H9 (cell line): ENCODE results near the gene C4orf51. TPM values are rescaled to one million over a fixed set of nuclear protein-coding genes. Genes with fewer than 3 reads are reported as not detected.

Experiments
- DNase-seq: peaks from one replicate; pipeline ENCODE4 v3.0.0-alpha.2; 2017
- H2AFZ ChIP-seq: one replicate; pipeline ENCODE4 v1.6.1; 2013; ENCODE audit warnings: mild to moderate bottlenecking, low read length, control low read depth, moderate library complexity
- H2AK5ac ChIP-seq: 2 replicates; pipeline ENCODE4 v1.6.1; 2013; ENCODE audit warnings: low read length, control low read depth, mixed read lengths; ENCODE audit not compliant: insufficient read length
- H2BK120ac ChIP-seq: one replicate; pipeline ENCODE4 v1.6.1; 2013; ENCODE audit warnings: low read depth, mild to moderate bottlenecking, low read length, control low read depth, inconsistent platforms; ENCODE audit not compliant: poor library complexity, severe bottlenecking
- H2BK12ac ChIP-seq: 2 replicates; pipeline ENCODE4 v1.6.1; 2013; ENCODE audit warnings: low read length, control low read depth, mixed read lengths, low read depth; ENCODE audit not compliant: insufficient read length
- H2BK15ac ChIP-seq: 2 replicates; pipeline ENCODE4 v1.6.1; 2013; ENCODE audit warnings: low read depth, low read length, control low read depth
- H2BK20ac ChIP-seq: one replicate; pipeline ENCODE4 v1.6.1; 2013; ENCODE audit warnings: low read depth, mild to moderate bottlenecking, low read length, control low read depth, inconsistent platforms; ENCODE audit not compliant: poor library complexity, severe bottlenecking
- H2BK5ac ChIP-seq: 2 replicates; pipeline ENCODE4 v1.6.1; 2013; ENCODE audit warnings: low read length, control low read depth, mixed read lengths; ENCODE audit not compliant: insufficient read length
- H3K14ac ChIP-seq: 2 replicates; pipeline ENCODE4 v1.6.1; 2013; ENCODE audit warnings: low read length, control low read depth; ENCODE audit not compliant: insufficient read depth
- H3K18ac ChIP-seq: 2 replicates; pipeline ENCODE4 v1.6.1; 2013; ENCODE audit warnings: low read depth, mild to moderate bottlenecking, mixed read lengths, low read length, control low read depth; ENCODE audit not compliant: insufficient read length
- H3K23ac ChIP-seq: 2 replicates; pipeline ENCODE4 v1.6.1; 2013; ENCODE audit warnings: low read length, control low read depth, mixed read lengths, low read depth; ENCODE audit not compliant: insufficient read length
- H3K23me2 ChIP-seq: 2 replicates; pipeline ENCODE4 v1.6.1; 2013; ENCODE audit warnings: low read depth, mild to moderate bottlenecking, mixed read lengths, low read length, control low read depth; ENCODE audit not compliant: insufficient read length, poor library complexity, severe bottlenecking
- H3K27ac ChIP-seq: 2 replicates; pipeline ENCODE4 v1.5.1; 2013; ENCODE audit warnings: low read length, control low read depth, mixed read lengths, low read depth; ENCODE audit not compliant: insufficient read length
- H3K27me3 ChIP-seq: 2 replicates; pipeline ENCODE4 v1.6.1; 2013; ENCODE audit warnings: low read length, control low read depth, inconsistent platforms; ENCODE audit not compliant: insufficient read depth
- H3K4ac ChIP-seq: 2 replicates; pipeline ENCODE4 v1.6.1; 2013; ENCODE audit warnings: low read depth, mild to moderate bottlenecking, control low read depth, inconsistent platforms, low read length, moderate library complexity
- H3K4me1 ChIP-seq: 2 replicates; pipeline ENCODE4 v1.6.1; 2013; ENCODE audit warnings: low read length, control low read depth, inconsistent platforms; ENCODE audit not compliant: insufficient read depth
- H3K4me2 ChIP-seq: 2 replicates; pipeline ENCODE4 v1.6.1; 2013; ENCODE audit warnings: low read length, control low read depth, mixed read lengths; ENCODE audit not compliant: insufficient read length, insufficient read depth
- H3K56ac ChIP-seq: 2 replicates; pipeline ENCODE4 v1.6.1; 2013; ENCODE audit warnings: low read depth, mild to moderate bottlenecking, mixed read lengths, low read length, control low read depth; ENCODE audit not compliant: insufficient read length
- H3K79me1 ChIP-seq: 2 replicates; pipeline ENCODE4 v1.6.1; 2013; ENCODE audit warnings: low read depth, mild to moderate bottlenecking, moderate library complexity, low read length, control low read depth, inconsistent platforms; ENCODE audit not compliant: insufficient read depth, poor library complexity, severe bottlenecking
- H3K79me2 ChIP-seq: 2 replicates; pipeline ENCODE4 v1.6.1; 2013; ENCODE audit warnings: low read length, control low read depth, inconsistent platforms; ENCODE audit not compliant: insufficient read depth
- H3K9ac ChIP-seq: 2 replicates; pipeline ENCODE4 v1.6.1; 2013; ENCODE audit warnings: low read length, control low read depth, mixed read lengths; ENCODE audit not compliant: insufficient read length; ENCODE audit errors: extremely low read depth
- H3K9me3 ChIP-seq: one replicate; pipeline ENCODE4 v1.6.1; 2013; ENCODE audit warnings: low read depth, low read length, inconsistent platforms; ENCODE audit not compliant: control insufficient read depth
- H3T11ph ChIP-seq: one replicate; pipeline ENCODE4 v1.6.1; 2013; ENCODE audit warnings: mild to moderate bottlenecking, low read length, control low read depth, inconsistent platforms
- H4K20me1 ChIP-seq: one replicate; pipeline ENCODE4 v1.6.1; 2013; ENCODE audit not compliant: control insufficient read depth, insufficient read length, insufficient read depth
- H4K5ac ChIP-seq: 2 replicates; pipeline ENCODE4 v1.6.1; 2013; ENCODE audit warnings: low read depth, mild to moderate bottlenecking, mixed read lengths, low read length, control low read depth; ENCODE audit not compliant: insufficient read length
- H4K8ac ChIP-seq: replicated peaks from 2 replicates; pipeline ENCODE4 v1.6.1; 2013; ENCODE audit warnings: low read length, control low read depth, mixed read lengths, low read depth; ENCODE audit not compliant: insufficient read length
- H4K91ac ChIP-seq: 2 replicates; pipeline ENCODE4 v1.6.1; 2013; ENCODE audit warnings: low read depth, mild to moderate bottlenecking, moderate library complexity, mixed read lengths, low read length, control low read depth; ENCODE audit not compliant: insufficient read length
- H3K27ac Mint-ChIP-seq, 3 experiments: 2 replicates in 2 of 3; 3 replicates in 1 of 3; pipeline ENCODE4 v1.8.0; 2020 to 2021; ENCODE audit warnings: mixed read lengths in 3 of 3, mild to moderate bottlenecking in 1 of 3, moderate library complexity in 1 of 3
- H3K27me3 Mint-ChIP-seq: 2 replicates; pipeline ENCODE4 v1.8.0; 2021; ENCODE audit warnings: low read depth, mild to moderate bottlenecking, moderate library complexity, mixed read lengths
- H3K36me3 Mint-ChIP-seq, 3 experiments: 2 replicates in 2 of 3; 3 replicates in 1 of 3; pipeline ENCODE4 v1.8.0; 2020 to 2021; ENCODE audit warnings: low read depth in 3 of 3, mixed read lengths in 3 of 3; ENCODE audit not compliant: insufficient read depth in 1 of 3
- H3K4me1 Mint-ChIP-seq, 2 experiments: 2 replicates each; pipeline ENCODE4 v1.8.0; 2020; ENCODE audit warnings: mixed read lengths in 2 of 2
- H3K4me3 Mint-ChIP-seq, 2 experiments: 2 replicates in 1 of 2; 3 replicates in 1 of 2; pipeline ENCODE4 v1.8.0; 2020 to 2021; ENCODE audit warnings: mild to moderate bottlenecking in 2 of 2, mixed read lengths in 2 of 2, moderate library complexity in 1 of 2
- H3K9me3 Mint-ChIP-seq, 2 experiments: 2 replicates in 1 of 2; 3 replicates in 1 of 2; pipeline ENCODE4 v1.8.0; 2020; ENCODE audit warnings: mild to moderate bottlenecking in 2 of 2, mixed read lengths in 2 of 2, moderate library complexity in 1 of 2
- CTCF ChIP-seq: fragments of 200-600 bp; sonication (generic); conservative IDR thresholded peaks from 3 replicates; pipeline ENCODE4 v1.8.0; 2021; ENCODE audit warnings: antibody characterized with exemption, mild to moderate bottlenecking
- WGBS: extraction: QIAGEN DNeasy Blood & Tissue Kit; methylation state at CpG from one replicate; pipeline ENCODE4 v1.1.7; 2013; ENCODE audit warnings: missing lambda C conversion rate, low lambda C conversion rate, mixed read lengths; ENCODE audit not compliant: insufficient read length; ENCODE audit errors: extremely low coverage; 5-methylcytosine and 5-hydroxymethylcytosine counted together
- total RNA-seq: library from RNA; stranded (reverse); gene quantifications from 2 replicates; pipeline ENCODE4 v1.2.1, GENCODE V29; 2021

The C4orf51 gene
- total RNA-seq, 1 experiment from 2014 or later = 6.0 TPM

DNA sequence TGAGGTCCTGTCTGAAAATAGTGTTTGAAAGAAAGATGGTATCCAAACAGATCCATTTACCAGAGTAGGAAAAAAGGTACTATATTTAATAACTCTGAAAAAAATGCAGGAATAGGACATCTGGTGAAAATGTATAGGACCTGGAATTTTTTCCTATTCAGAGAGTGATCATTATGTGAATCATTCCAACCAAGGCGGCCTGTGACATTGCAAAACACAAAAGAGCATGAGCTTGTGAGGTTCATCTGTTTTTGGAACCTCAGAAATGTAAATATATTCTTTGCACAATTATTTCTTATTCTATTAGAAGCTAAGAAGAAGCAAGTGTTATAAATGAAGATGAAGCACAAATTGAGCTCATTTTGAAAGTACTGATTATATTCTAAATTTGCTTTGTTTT lies 2.0 kb downstream of the C4orf51 start:
- H3K27me3 ChIP-seq = no peaks in the 10 kb centered on the region
- Mint-ChIP-seq H3K9me3 (peaks cover 19 to 26% of the 10 kb centered on the region in 2 experiments), H3K4me1 (peaks cover 6 to 15% of the 10 kb centered on the region in 2 experiments), H3K27ac (no peak overlapping the region), H3K36me3 (peaks cover 5 to 15% (median 11%) of the 10 kb centered on the region in 3 experiments), H3K4me3 (no peak overlapping the region), H3K27me3 (no peaks in the 10 kb centered on the region)
- H3K23ac ChIP-seq = no peak overlapping the region
- no peak overlapping the region for H3K18ac ChIP-seq
- H3K4me2 ChIP-seq = no peak overlapping the region
- H2BK12ac ChIP-seq = no peak overlapping the region
- H4K5ac ChIP-seq = no peak overlapping the region
- no peak overlapping the region for H4K8ac ChIP-seq
- no CpG with 5 or more reads among the region's 1 CpG for WGBS
- no peak overlapping the region for H3K56ac ChIP-seq
- no peak overlapping the region for H4K91ac ChIP-seq
- no peak overlapping the region for H3K4ac ChIP-seq
- H3K23me2 ChIP-seq = no peaks in the 10 kb centered on the region
- 0 out of 2 replicates have a peak, but pooled peaks cover under 1% of the 10 kb centered on the region for H3K4me1 ChIP-seq
- no peak overlapping the region for H2BK15ac ChIP-seq
- no peaks in the 10 kb centered on the region for H3K79me1 ChIP-seq
- H2AFZ ChIP-seq = no peak overlapping the region
- no peak overlapping the region for H3K27ac ChIP-seq
- no peaks in the 10 kb centered on the region for H3K79me2 ChIP-seq
- no peak overlapping the region for H2BK120ac ChIP-seq
- DNase-seq = no peak
- no peaks in the 10 kb centered on the region for H3K9me3 ChIP-seq
- H4K20me1 ChIP-seq = no peaks in the 10 kb centered on the region
- no peak overlapping the region for H3K9ac ChIP-seq
- H3T11ph ChIP-seq = no peak overlapping the region
- no peak overlapping the region for H2BK5ac ChIP-seq
- no peak overlapping the region for H2BK20ac ChIP-seq
- H2AK5ac ChIP-seq = no peak overlapping the region
- no peak overlapping the region for H3K14ac ChIP-seq
- TF ChIP-seq CTCF = no peak
